Stimulated activated CD8-positive, alpha-beta memory T cell treated with anti-CD3 and anti-CD28 coated beads, Interleukin-15, amount 100 ng/mL, for 48 hours (primary cell): ENCODE data around the gene CNNM4.
"Not testable (repeated sequence)": the region's sequence is repeated elsewhere in the genome, so short reads cannot be mapped to it uniquely, and the experiment has no call there.

Source experiments
- DNase-seq, 2 donors: peaks; one replicate each; pipeline ENCODE4 v3.0.0-alpha.2; 2020; ENCODE audit warnings: low read depth in 2 of 2

CNNM4 gene

DNA sequence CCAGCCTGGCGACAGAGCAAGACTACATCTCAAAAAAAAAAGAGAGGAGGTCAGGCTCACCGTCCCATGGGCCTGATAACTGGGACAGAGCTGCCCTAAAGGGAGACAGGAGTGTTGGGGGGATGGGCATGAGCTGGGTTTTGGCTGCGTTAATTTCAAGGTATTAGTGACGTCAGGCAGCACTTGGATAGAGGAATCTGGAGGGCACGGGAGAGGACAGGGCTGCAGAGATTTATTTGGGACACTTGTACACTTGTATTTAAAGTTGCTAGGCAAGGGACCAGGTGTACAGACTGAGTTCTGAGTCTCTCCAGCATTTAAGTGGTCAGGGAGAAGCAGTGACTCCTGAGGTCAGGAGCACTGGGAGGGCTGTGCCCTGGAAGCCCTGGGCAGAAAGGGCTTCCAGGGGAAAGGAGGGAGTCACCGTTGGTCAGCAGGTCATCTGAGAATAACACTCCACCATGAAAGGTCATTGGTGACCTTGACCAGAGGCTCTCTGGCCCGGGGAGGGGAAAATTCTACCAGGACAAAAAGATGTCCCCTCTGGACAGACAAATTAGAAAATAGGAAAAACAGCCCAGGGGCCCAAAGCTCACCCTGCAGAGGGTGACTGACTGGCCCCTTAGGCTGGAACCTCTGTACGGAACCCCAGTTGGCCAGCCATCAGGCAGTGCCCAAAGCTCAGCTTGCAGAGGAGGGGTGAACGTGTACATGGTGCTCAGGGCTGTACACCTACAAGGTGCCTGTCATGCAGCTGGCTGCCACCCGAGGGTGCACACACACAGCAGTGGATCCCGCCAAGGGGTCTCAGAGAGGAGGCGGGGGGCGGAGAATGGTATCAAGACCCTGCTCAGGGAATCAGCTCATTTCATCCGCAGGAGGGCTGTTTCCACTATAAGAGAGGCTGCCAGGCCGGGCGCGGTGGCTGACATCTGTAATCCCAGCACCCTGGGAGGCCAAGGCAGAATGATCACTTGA, 32.4 kb downstream of the CNNM4 start:
- no peak for DNase-seq

DNA sequence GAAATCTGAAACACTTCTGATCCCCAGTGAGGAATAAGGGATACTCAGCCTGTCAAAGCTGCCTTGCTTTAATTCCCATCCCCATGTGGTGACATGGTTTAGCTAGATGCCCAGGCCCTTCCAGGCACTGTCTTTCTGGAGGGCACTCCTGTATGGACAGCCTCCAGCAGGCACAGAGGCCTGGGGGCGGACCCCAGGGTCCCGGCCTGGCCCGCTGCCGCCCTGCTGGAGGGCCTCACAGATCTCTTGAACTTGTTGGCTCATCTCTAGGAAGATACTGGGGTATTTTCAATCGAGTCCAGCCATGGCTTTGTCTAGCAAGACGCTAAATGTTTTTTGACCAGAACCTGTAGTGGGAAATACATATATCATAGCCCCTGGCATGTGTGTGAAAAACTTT, 34.4 kb downstream of the CNNM4 start:
- no peak for DNase-seq

DNA sequence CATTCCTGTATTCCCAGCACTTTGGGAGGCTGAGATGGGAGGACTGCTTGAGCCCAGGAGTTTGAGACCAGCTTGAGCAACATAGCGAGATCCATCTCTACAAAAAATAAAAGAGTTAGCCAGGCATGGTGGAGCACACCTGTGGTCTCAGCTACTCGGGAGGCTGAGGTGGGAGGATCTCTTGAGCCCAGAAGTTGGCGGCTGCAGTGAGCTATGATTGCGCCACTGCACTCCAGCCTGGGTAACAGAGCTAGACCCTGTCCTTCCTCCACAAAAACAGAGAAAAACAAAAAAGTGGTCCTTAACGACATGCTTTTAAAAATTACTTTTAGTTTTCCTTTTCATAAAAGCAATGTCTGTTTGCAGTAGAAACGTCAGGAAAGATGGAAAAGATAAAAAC, 35.8 kb downstream of the CNNM4 start:
- not testable (repeated sequence) for DNase-seq

DNA sequence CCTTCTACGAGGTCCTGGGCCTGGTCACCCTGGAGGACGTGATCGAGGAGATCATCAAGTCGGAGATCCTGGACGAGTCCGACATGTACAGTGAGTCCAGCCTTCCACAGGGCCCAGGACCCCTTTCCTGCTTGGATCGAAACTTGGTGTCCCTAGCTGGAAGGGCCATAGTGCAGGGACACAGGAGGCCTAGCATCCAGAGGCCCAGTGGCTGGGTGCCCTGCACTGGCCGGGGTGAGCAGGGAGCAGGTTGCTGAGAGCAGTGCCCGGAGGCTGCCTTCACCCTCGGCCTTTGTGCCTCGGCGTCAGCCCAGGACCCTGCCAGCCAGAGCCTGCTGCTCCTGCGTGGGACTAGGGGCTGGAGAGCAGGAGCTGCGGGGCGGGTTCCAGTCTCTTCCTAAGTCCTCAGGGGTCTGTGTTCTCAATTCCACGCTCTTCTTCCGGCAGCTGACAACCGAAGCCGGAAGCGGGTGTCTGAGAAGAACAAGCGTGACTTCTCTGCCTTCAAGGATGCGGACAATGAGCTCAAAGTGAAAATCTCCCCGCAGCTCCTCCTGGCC, 36.4 kb downstream of the CNNM4 start:
- DNase-seq, result no peak

DNA sequence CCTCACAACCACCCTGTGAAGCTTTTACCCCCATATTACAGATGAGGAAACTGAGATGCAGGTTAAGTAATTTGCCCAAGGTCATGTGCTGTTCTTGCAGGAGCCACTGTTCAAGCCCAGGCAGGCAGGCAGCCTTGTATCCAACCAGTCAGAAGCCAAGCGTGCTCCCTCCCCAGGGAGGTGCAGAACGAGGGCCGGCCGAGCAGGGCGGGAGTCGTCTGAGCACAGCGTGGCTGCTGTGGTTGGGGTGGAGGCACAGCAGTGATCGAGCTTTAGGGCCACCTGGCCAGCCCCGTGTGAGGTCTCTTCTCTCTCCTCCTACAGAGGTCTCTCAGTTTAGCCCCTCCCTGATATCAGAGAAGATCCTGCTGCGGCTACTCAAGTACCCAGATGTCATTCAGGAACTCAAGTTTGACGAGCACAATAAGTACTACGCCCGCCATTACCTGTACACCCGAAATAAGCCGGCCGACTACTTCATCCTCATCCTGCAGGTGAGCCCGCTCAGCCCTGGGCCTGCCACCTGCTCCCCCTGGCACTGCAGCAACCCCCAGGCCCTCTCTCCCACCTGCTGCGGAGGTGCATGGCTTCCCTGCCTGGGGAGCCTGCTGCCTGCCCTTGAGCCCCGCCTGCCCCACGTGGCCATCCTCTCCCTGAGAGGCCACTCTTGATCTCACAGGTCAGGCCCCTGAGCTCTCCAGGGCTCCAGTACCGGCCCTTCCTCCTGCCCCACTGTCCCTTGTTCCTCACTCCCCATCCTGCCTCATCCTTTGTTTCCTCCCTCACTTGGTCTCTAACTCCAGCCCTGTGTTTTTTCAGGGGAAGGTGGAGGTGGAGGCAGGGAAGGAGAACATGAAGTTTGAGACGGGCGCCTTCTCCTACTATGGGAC, 38.3 kb downstream of the CNNM4 start:
- no peak for DNase-seq

DNA sequence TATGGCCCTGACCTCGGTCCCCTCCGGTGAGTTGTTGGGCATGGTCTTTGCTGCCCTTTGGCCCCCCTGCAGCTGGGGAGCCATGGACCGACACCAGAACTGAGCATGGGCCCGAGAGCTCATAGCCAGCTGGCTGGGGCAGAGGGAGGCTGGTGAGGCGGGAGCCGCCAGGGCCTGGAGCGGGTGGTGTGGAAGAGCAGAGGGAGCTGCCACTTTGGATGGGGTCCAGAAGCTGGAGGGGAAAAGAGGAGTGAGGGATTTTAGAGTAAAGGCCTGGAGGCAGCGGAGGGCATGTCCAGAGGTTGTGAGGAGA, 38.9 kb downstream of the CNNM4 start:
- DNase-seq, result no peak

DNA sequence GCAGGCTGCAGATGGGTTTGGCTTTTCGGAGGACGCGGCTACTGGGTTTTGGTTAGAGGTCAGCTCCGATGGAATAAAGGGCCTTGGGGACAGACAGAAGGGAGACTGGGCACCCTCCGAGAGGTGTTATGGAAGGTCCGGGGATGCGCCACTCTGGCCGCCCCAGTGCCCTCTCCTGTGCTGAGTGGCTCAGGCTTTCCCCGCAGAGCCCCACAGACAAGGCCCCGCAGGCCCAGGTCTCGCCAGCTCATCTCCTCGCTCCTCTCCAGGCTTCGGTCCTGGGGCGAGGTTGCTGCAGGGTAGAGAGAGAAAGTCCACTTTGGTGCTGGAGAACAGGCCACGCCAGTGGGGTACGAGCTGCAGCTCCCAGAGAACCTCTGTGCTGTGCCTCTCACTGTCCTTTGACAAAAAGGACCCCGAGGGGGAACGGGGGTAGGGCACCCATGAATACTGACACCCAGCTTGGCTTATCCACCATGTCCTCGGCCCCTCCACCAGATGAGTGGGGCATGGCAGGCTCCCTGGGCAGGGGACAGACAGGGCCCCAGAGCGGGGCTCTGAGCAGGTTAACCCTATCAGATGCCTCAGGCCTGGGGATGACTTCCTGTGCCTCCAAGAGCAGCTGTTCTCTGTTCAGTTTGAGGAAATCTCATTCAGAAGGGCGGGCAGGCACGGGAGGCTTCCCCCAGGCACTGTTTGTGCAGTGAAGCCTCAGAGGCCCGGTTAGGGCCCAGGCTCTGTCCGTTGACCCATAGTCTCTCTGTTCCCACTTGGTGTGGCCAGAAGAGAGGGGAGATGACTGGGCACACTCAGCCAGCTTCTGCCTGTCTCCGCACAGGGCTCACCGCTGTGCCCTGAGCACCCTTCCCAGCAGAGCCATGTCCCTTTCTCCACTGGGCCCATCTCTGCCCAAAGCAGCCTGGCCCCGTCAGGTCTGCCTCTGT, 39.6 kb downstream of the CNNM4 start:
- no peak for DNase-seq

DNA sequence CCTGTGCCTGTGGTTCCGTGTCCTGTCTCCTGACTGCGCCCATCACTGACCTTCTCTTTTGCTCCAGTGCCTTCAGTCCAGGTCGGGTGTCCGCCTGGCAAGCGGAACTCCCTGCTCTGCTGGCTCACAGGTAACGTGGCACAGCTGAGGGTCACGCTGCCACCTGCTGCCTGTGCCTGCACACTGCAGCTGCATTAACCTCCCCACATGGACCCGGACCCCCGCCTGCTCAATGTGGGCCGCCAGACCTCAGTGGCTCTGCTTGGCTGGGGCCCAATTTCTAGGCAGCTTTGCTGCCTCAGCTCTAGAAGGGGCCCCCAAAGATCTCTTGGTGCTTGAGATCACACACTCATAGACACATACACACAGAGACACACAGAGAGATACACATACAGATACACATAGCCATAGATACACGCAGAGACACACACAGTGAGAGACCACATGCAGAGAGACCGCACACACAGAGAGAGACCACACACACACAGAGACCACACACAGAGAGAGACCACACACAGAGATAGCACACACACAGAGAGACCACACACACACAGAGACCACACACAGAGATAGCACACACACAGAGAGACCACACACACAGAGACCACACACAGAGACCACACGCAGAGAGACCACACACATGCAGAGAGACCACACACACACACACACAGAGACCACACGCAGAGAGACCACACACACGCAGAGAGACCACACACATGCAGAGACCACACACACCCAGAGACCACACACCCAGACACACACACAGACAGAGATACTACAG, 40.5 kb downstream of the CNNM4 start:
- DNase-seq, result peak; percentile 45 to 59

DNA sequence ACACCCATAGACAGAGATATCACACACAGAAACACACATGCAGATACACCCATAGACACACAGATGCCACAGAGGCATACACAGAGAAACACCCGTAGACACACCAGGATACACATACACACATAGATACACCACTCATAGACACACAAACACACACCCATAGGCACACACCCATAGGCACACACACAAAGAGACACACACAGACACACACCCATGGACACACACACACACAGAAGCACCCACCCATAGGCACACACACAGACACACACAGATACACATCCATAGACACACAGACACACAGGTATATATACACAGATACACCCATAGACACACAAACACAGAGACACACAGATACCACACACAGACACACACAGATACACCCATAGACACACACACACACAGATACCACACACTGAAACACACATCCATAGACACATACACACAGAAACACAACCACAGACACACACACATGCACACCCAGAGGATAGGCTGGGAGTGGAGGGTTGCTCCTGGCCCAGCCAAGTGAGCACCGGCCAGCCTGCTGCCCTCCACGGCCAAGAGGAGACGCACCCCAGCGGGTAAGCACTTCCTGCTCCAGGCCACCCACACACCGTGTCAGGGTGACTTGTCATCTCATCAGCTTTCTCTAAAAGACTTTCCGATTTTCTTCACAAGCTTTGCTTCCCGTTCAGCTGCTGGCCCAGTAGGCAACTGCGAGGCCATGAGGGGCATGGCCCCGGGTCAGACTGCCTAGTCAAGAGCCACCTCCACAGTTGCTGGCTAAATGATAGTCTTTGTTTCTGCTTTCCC, 41.3 kb downstream of the CNNM4 start:
- DNase-seq, result no peak

DNA sequence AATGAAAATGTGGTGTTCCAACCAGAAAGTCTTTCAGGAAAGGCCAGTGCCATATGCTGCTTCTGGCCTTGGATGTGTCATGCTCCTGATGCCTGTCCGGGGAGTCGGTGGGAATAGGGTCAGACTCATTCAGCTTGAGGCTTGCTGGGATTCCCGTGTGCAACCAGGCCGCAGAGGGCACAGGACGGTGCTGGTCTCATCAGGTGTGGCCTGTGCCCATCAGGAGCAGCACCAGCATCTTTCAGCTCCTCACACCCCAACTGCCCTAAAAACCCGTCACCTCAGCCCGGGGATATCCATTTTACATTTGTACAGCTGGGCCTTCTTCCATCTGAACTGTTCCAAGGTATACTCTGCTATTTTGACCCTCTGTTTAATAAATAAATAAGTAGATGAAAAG, 42.0 kb downstream of the CNNM4 start:
- no peak for DNase-seq

DNA sequence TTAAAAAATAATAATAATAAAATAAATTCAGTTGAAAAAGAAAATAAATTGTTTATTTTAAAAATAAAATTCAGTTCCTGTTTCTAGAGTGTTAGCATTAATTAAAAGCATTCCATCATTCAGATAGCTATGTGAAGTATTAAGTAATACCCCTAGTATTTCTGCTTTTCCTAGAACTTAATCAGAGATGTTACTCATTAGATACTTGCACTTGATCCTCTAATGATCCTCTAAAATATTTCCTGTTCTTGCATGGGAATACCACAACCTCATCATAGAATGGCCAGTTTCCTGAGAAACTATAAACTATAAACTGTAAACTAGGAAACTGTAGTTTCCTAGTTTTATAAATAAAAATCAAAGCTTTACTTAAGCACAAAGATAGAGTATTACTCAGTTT, 44.3 kb downstream of the CNNM4 start:
- no peak for DNase-seq

DNA sequence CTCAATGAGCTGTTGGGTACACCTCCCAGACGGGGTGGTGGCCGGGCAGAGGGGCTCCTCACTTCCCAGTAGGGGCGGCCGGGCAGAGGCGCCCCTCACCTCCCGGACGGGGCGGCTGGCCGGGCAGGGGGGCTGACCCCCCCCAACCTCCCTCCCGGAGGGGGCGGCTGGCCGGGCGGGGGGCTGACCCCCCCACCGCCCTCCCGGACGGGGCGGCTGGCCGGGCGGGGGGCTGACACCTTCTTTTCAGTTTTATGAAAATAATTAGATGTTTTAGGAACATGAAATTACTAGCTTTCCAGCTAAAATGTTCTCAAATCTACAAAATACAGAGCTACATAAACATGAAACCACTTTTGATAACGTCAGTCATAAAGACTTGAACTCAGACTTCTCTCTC, 45.2 kb downstream of the CNNM4 start:
- DNase-seq, result not testable (repeated sequence)

DNA sequence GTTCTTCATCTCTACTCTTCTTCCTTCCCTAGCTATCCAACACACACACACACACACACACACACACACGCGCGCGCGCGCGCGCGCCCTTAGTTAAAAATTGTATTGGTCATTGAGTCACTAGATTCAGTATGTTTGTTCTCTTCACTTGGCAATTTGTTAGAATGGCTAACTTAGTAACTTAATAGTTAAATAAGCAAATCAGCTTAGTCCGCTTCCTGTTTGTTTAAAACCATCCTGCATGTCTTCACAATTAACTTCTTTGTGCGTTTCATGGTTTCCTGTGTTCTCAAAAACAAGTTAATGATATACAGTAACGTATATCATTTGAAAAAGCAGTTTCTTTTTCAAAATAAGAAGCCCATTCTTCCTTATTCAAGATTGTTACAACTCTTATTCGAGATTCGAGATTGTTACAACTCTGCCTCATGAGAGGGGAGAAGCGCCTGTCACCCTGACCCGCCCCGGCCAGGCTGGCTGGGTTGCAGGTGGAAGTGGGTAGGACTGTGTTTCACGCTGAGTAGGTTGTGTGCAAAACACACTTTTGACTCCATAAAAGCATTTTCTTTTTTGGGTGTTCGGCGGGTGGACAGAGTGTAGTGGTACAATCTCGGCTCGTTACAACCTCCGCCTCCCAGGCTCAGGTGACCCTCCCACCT, 45.9 kb downstream of the CNNM4 start:
- no peak for DNase-seq

DNA sequence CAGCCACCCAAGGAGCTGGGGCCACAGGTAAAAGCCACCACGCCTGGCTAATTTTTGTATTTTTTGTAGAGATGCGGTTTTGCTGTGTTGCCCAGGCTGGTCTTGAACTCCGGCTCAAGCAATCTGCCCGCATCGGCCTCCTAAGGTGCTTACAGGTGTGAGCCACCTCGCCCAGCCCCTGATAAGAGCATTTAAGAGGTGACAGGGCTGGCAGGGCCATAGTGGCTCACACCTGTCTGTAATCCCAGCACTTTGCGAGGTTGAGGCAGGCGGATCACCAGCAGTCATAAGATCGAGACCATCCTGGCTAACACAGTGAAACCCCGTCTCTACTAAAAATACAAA, 46.4 kb downstream of the CNNM4 start:
- no peak for DNase-seq

DNA sequence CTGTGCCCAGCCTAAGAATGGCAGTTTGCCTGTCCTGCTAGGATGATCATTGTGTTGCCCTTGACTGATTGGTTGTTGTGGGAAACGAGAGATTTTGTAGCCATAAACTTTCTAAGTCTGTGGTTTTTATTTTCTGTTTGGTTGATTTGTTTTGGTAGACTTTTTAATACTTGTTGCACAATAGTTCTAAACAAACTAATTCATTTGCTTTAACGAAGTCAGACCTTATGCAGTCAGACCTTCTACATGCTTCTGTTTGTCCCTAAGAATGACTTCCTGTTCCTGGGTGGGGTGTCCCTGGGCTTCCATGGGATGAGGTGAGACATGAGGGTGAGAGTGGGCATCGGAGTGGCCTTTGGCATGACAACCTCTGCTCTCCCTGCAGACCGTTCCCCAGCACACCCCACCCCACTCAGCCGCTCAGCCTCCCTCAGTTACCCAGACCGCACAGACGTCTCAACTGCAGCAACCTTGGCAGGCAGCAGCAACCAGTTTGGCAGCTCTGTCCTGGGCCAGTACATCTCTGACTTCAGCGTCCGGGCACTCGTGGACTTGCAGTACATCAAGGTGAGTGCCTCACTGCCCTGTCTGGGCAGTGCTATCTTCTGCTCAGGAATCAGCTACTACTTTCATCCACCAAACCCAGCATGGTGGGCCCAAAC, 47.6 kb downstream of the CNNM4 start:
- no peak for DNase-seq

DNA sequence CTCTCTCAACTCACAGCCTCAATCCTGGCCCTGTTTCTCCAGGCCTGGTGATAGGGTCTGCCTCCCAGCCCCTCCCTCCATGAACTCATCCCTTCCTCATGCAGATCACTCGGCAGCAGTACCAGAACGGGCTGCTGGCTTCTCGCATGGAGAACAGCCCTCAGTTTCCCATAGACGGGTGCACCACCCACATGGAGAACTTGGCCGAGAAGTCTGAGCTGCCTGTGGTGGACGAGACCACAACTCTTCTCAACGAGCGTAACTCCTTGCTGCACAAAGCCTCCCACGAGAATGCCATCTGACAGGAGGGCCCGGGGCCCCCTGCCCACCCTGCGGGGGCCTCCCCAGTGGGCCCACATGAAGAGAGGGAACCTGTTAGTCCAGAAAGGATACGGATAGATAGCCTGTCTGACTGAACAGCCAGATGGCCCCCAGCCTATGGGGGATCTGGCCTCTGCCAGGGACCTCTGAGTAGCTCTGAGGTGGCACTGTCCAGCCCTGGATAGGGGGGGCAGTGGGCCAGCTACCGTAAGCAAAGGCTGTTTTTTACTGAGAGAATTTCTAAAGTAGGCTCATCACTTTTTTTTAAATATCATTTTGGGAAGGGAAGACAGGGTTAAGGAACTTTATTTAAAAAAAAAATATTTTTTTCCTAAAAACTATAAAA, 48.6 kb downstream of the CNNM4 start:
- no peak for DNase-seq

DNA sequence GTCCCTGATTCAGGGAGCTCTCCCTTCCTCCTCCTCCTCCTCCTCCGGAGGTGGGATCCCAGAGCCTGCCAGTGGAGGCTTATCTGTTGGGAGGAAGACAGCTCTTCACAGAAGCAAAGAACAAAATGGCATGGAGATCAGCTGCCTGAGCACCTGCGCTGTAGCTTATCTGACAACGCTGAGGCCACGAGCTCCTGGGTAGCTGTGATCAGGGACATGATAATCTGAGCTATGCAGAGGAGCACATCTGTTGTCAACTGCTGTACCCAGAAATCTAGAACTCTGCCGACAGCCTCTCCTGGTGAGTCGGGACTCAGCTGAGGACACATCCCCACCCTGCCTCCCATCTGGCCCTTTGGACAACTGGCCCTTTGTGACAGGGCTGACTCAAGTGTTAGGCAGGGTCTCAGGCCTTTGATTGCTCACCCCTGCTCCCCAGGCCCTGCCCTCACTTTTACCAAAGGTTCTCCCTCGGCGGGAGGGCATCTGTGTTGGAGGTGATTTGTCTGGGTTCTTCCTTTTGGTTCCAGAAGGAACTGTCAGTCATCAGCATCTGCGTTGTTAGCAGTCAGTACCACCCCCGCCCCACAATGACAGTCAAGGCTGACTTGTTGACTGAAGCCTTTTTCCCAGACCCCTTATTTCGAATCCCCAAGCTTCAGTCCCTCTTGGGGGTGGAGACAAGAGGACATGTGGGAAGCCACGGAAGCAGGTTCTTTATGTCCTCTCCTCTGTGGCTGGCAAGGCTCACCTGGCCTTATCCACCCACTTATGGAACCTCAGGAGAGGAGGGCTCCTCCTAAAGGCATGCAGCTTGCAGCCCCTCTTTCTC, 49.5 kb downstream of the CNNM4 start:
- no peak for DNase-seq
